Ammon's horn (tissue), 1 donor: Measurements from ENCODE around the gene SIGLEC7.

Experiments
- DNase-seq: peaks from one replicate; pipeline ENCODE4 v3.0.0-alpha.2; 2016; ENCODE audit warnings: low spot score

Gene SIGLEC7

GRCh38 chr19:51119101-51119500, 23.0 kb upstream of the SIGLEC7 start:
- no peak for DNase-seq

- no peak for DNase-seq
Measured at GRCh38 chr19:51119611-51120010, 22.5 kb upstream of the SIGLEC7 start.

GRCh38 chr19:51120160-51120559, 21.9 kb upstream of the SIGLEC7 start:
- no peak for DNase-seq

GRCh38 chr19:51121257-51121656, 20.8 kb upstream of the SIGLEC7 start:
- DNase-seq, result peak; percentile 38

GRCh38 chr19:51122112-51122981, 19.8 kb upstream of the SIGLEC7 start:
- DNase-seq, result no peak

GRCh38 chr19:51123381-51123800, 18.7 kb upstream of the SIGLEC7 start:
- no peak for DNase-seq

GRCh38 chr19:51123802-51124201, 18.3 kb upstream of the SIGLEC7 start:
- no peak for DNase-seq

GRCh38 chr19:51124216-51124615, 17.9 kb upstream of the SIGLEC7 start:
- no peak for DNase-seq

GRCh38 chr19:51124729-51125128, 17.4 kb upstream of the SIGLEC7 start, which contains the start of gene SIGLEC9:
Gene SIGLEC9 (plus strand): TSS chr19:51124906. CDS start chr19:51124975, 69 bp downstream.
- peak; percentile 68 for DNase-seq

- DNase-seq, result no peak
Measured at GRCh38 chr19:51125421-51126075, 16.6 kb upstream of the SIGLEC7 start.

GRCh38 chr19:51127032-51127431, 15.1 kb upstream of the SIGLEC7 start:
- DNase-seq, result no peak

- peak; percentile 35 for DNase-seq
Measured at GRCh38 chr19:51127755-51128154, 14.3 kb upstream of the SIGLEC7 start.

GRCh38 chr19:51128227-51128626, 13.9 kb upstream of the SIGLEC7 start:
- no peak for DNase-seq

GRCh38 chr19:51129716-51130115, 12.4 kb upstream of the SIGLEC7 start:
- DNase-seq, result no peak

- DNase-seq, result no peak
Measured at GRCh38 chr19:51131780-51132680, 10.1 kb upstream of the SIGLEC7 start.

- no peak for DNase-seq
Measured at GRCh38 chr19:51135004-51135403, 7.1 kb upstream of the SIGLEC7 start.

- no peak for DNase-seq
Measured at GRCh38 chr19:51135986-51136762, 5.9 kb upstream of the SIGLEC7 start.

- peak; percentile 51 for DNase-seq
Measured at GRCh38 chr19:51136851-51137551, 5.1 kb upstream of the SIGLEC7 start.

- DNase-seq, result no peak
Measured at GRCh38 chr19:51137792-51138425, 4.2 kb upstream of the SIGLEC7 start.

- peak; percentile 49 for DNase-seq
Measured at GRCh38 chr19:51138549-51138979, 3.5 kb upstream of the SIGLEC7 start.
